ENCODE measurements around the gene GYS1.

GYS1 gene

DNA sequence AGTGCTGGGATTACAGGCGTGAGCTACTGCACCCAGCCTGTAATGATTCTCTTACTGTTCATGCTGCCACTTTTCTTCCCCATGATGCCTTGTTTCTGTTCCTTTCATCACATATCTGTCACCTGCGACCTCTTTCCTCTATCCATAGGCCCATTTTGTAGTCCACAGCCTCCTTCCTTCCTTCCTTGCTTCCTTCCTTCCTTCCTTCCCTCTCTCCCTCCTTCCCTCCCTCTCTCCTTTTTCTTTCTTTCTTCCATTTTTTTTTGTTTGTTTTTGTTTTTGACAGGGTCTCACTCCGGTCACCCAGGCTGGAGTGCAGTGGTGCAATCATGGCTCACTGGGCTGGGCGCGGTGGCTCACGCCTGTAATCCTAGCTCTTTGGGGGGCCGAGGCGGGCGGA is 4.2 kb downstream of the GYS1 start:
- no peak for DNase-seq (ENCODE audit: low read depth)

DNA sequence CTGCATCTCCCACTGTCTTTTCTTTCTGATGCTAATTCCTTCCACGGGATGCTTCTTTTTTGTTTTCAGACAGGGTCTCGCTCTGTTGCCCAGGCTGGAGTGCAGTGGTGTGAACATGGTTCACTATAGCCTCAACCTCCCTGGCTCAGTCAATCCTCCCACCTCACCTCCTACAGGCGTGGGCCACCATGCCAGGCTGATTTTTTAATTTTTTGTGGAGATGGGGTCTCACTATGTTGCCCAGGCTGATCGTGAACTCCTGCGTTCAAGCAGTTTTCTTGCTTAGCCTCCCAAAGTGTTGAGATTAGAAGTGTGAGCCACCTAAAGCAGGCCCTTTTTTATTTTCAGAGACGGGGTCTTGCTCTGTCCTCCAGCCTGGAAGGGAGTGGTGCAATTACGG is 4.8 kb downstream of the GYS1 start:
- no peak for DNase-seq (ENCODE audit: low read depth)

DNA sequence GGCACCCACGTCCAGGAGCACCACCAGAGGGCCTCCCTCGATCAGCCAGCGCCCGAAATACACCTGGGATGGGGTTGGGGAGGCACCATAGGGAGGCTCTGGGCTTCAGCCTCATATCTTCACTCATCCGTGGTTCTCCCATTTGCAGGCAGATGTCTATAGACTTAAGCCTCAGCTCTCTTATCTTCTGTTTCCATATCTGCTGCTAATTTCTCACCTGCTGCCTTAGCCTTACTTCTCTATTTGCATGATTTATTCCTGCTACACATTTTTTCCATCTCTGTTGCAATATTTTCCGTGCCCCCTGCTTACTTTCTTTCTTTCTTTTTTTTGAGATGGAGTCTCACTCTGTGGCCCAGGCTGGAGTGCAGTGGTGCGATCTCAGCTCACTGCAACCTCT is 5.8 kb downstream of the GYS1 start:
- DNase-seq (ENCODE audit: low read depth): no peak

DNA sequence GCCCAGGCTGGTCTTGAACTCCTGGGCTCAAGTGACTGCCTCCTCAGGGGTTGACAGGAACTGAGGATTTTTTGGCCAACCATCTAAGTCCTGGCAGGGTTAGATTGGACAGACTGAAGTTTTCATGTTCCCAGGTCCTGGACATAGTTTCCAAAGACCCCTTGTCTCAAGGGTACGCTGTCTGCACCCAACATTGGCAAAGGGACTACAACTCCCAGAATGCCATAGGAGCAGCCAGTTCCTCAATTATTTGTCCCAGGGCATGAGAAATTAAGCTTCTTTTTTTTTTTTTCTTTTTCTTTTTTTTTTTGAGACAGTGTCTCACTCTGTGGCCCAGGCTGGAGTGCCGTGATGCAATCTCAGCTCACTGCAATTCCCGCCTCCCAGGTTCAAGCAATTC is 6.9 kb downstream of the GYS1 start:
- DNase-seq (ENCODE audit: low read depth): no peak

DNA sequence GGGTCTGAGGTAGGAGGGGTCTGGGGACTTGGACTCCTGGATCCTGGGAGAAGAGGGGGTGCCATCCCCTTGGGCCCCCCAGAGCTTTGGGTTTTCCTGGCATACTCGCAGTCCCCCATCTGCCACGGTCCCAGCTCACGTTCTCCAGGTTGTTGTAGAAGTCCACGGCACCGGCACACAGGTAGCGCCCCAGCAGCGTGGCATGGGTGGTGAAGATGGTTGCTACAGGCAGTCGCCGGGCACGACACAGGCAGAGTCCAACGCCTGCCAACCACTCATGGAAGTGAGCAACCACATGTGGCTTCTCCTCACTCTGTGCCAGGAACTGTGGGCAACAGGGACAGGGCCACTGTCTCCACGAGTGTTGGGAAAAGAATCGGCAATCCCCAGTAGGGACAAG is 7.4 kb downstream of the GYS1 start:
- no peak for DNase-seq (ENCODE audit: low read depth)

DNA sequence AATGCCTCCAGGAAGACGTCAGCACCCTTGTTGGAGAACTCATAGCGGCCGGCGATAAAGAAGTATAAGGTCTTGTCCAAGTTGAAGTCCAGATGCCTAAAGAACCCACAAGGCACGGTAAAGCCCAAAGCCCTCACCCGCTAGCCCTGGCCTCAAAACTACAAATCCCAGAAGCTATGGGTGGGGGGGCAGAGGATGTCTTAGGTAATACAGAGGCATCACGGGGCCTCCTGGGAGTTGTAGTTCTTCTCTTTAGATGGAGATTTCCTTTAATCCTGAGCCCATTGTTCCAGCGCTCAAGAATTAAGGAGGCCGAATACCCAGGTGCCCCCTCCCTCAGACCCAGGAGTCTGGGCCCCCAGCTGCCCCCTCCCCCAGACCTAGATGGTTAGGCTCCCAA is 10.8 kb downstream of the GYS1 start:
- DNase-seq (ENCODE audit: low read depth): no peak

DNA sequence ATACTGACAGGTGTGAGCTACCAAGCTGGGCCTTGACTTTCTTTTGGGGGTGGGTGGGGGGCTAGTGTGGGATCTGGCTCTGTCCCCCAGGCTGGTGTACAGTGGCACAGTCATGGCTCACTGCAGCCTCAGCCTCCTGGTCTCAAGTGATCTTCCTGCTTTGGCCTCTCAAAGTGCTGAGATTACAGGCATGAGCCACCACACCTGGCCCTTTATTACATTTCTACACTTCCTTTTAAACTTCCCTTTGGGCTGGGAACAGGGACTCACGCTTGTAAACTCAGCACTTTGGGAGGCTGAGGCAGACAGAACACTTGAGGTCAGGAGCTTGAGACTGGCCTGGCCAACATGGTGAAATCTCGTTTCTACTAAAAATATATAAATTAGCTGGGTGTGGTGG is 16.0 kb downstream of the GYS1 start:
- no peak for DNase-seq (ENCODE audit: low read depth)

DNA sequence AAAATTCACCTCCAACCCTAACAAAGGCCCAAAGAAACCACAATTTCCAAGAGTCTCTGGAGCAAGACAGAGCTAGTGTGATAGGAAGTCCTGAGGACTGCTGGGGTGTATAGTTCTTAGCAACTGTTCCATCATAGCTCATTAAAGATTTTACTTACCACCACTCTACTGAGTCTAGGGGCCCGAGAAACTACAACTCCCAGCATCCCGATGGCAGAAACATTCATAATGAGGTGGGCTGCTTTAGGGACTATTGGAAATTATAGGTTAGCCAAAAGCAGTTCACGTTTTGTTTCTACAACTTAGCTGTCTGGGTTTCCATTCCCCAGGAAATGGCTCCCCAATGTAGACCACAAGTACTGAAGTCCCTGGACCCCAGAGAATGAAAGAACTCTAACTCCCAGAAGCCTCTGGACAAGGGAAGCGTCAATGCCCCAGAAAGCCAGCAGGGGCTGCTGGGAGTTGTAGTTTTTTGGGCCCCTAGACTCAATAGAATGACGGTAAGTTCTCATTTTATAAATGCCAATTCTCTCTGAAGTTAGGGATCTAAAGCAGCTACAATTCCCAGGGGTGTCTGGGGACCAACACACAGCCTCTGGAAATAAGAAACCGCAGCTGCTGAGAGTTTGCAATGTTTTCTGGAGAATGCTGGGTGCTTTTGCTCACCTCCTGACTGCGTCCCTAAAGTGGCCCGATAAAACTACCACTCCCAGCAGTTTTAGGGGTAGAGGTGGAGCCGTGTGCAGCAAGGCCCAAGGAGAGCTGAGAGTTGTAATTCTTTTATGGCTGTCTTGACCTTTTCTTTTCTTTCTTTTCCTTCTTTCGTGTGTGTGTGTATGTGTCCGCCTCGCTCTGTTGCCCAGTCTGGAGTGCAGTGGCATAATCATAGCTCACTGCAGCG is 16.9 kb downstream of the GYS1 start:
- no peak for DNase-seq (ENCODE audit: low read depth)

DNA sequence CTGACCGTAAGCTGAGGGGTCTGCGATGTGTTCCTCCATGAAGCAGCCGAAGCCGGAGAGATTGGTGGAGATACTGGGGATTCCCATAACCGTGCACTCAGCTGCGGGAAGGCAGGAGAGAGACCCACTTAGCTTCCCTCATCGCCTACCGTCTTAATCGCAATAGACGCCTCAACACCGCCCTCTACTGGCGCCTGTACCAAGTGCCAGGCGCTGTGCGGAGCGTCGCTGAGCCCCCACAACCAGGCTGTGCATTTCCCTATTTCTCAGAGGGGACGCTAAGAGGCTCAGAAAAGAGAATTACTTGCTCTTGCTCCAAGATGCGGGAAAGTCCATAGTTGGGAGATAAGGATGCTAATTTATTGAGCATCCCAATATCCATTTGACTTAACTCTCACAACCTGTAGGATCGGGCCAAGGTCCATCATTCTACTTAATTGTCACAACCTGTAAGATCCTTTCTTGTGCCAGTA is 22.1 kb downstream of the GYS1 start:
- peak; percentile 75 for DNase-seq (ENCODE audit: low read depth)

DNA sequence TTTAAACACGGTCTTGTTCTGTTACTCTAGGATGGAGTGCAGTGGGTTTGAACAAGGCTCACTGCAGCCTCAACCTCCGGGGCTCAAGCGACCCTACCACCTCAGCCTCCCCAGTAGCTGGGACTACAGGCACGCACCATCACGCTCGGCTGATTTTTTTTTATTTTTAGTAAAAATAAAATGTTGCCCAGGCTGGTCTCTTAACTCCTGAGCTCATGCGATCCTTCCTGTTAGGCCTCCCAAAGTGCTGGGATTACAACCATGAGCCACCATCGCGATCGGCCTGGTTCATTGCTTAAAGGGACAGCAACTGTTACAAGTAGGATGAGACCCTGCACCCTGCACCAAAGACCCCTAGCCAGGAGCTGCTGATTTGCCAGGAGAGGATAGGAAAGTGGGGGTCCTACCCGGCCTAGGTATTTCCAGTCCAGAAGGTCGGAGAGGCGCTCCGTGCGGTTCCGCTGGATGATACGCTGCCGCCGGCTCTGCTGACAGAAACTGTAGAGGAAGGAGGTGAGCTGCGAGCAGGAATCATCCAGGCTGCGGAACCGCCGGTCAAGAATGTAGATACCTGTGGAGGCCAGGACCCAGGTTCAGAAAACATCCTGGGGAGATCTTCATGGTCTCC is 22.9 kb downstream of the GYS1 start:
- no peak for DNase-seq (ENCODE audit: low read depth)

DNA sequence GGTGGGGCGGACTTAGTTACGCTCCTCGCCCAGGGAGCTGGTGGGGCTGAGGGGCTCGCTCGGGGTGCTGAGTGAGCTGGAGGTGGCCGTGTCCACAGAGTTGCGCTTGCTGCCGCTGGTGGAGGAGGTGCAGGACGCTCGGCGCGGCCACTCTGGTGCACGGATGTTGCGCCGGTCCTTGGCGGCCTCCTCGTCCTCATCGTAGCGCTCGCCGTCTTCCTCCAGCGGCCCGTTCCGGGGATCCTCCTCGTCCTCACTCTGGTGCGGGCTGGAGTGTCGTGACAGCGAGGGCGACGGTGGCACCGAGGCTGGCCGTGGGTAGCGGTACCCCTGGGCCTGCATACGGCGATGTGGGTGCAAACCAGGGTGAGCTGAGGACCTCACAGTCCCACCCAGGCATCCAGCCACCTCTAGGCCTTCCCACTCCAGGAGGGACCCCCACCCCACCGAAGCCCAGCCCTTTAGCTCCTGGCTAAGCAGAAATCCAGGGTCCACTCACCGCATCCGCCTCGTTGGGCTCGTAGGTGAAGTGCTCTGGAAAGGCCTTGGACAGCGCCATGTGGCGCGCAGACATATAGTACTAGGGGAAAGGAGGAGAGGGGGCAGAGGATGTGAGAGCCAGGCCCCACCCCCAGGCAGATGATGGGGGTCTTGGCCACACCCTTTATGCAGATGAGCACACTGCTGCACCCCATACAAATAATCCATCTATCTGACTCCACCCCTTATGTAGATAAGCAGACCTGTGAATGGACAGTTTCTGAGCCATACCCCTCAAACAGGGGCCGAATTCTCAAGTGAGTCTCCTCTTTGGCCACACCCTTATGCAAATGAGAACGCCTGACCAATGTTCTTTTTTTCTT is 23.6 kb downstream of the GYS1 start:
- DNase-seq (ENCODE audit: low read depth): no peak

DNA sequence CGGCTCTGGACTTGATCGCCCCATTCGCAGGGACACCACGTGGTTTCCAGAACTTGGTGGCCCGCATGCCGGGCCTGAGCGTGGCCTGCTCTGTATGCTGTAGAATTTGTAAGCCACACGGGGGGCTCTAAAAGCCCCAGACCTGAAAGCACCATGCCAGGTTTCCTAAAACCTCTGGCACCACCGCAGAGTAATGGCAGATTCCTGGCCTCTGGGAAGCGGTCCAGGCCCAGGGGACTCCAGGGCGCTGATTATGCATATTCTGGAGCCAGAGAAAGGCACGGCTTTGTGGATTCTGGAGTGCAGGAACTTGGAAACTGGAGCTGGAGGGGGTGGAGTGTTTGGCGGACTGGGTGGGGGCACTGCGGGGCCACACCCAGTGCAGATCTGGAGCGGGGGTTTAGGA is 24.3 kb downstream of the GYS1 start:
- no peak for DNase-seq (ENCODE audit: low read depth)

DNA sequence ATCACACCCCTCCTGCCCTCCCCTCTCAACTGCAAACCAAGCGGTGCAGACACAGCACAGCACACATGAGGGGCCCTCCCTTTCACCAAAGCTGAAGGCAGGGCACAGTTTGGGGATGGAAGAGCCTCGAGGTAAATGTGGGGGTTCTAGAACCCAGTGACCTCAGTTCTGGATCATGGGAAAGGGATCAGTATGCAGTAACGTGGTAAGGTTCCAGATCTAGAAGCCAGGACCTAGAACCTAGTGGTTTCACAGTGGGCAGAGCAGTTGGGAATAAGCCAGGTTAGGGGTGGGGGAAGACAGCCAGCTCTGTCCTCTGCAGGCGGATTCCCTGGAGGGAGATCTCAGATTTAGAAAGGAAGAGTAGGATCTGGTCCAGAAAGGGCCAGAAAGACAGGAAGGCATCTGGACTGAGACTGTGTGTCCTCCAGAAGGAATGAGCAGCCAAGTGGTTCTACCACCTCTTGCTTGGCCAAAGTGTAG is 24.9 kb downstream of the GYS1 start:
- no peak for DNase-seq (ENCODE audit: low read depth)

DNA sequence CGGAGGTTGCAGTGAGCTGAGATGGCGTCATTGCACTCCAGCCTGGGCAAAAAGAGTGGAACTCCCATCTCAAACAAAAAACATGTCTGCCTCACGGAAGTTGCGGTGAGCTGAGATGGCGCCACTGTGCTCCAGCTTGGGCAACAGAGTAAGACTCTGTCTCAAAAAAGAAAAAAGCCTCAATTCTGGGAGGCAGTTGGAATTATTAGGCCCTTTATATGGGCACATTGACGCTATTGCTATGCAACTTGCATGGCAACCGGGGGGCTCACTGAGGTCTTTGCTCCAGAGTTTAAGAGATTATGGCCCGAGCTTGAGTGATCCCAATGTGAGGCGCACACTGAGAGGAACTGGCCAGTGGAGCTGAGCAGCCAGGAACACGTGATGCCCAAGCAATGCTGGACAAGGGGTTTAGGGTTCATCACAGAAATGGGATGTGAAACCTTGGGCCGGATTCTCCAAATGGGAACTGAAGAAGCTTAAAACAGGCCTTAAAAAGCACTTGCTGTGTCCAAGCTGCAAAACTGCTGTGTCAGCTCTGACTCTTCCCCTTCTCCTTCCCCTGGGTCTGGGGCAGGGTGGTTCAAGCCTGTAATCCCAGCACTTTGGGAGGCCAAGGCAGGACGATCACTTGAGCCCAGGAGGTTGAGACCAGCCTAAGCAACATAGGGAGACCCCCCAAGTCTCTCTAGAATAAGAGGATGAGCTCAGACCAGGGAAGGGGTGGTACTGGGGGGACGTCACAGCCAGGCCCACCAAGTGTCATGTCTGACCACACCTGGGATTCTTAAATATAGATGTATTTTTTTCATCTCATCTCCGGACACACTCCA is 25.5 kb downstream of the GYS1 start:
- no peak for DNase-seq (ENCODE audit: low read depth)

DNA sequence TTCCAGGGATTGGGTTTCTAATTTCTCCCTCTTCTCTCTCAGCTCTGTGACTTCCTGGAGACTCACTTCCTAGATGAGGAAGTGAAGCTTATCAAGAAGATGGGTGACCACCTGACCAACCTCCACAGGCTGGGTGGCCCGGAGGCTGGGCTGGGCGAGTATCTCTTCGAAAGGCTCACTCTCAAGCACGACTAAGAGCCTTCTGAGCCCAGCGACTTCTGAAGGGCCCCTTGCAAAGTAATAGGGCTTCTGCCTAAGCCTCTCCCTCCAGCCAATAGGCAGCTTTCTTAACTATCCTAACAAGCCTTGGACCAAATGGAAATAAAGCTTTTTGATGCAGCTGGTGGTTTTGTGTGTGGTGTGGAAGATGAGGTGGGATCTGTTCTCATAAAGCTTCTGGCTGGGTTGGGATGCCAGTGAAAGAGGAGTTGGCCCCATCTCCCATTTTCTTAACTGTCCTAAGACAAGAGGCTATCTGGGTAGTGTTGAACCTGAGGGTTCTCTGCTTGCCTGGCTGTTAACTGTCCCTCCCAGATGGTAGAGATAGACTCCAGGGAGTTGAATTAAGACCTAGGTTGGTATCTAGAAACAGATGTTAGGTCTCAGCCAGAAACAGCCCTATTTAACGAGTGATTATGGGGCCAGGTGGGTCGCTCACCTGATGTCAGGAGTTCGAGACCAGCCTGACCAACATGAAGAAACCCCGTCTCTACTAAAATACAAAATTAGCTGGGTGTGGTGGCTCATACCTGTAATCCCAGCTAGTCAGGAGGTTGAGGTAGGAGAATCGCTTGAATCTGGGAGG is 26.4 kb downstream of the GYS1 start:
- no peak for DNase-seq (ENCODE audit: low read depth)

DNA sequence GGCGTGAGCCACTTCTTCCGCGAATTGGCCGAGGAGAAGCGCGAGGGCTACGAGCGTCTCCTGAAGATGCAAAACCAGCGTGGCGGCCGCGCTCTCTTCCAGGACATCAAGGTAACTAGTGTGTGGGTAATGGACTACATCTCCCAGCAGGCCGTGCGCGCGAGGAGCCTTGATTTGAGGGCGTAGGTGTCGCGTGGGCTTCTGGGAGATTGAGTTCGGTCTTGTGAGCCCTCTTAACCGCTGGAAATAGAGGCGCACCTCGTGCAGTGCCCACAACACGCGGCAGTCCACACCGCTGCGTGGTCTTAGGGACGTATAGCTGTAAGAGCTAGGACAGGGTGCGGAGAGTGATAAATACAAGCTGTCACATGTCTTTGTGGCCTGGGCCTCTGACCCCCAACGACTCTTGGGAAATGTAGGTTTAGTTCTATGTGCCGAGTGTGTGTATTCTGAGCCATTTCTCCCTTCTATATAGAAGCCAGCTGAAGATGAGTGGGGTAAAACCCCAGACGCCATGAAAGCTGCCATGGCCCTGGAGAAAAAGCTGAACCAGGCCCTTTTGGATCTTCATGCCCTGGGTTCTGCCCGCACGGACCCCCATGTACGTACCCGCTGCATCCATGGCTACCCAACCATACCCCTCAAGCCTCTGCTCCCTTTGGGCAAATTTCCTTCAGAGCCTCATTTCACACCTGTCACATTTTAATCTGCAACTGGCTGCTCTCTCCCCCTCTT is 27.1 kb downstream of the GYS1 start:
- DNase-seq (ENCODE audit: low read depth): peak; percentile 85

DNA sequence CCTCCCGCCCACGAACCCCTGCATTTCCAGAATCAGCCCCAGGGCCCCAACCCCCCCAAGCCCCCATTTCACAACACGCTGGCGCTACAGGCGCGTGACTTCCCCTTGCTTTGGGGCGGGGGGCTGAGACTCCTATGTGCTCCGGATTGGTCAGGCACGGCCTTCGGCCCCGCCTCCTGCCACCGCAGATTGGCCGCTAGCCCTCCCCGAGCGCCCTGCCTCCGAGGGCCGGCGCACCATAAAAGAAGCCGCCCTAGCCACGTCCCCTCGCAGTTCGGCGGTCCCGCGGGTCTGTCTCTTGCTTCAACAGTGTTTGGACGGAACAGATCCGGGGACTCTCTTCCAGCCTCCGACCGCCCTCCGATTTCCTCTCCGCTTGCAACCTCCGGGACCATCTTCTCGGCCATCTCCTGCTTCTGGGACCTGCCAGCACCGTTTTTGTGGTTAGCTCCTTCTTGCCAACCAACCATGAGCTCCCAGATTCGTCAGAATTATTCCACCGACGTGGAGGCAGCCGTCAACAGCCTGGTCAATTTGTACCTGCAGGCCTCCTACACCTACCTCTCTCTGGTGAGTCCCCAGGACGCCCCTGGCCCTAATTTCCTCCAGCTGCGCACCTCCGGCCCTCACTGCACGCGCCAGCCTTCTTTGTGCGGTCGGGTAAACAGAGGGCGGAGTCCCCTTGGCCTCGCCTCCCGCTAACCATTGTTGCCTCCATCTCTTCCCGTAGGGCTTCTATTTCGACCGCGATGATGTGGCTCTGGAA is 27.9 kb downstream of the GYS1 start, which contains the start of gene FTL:
Gene FTL (plus strand): TSS at position 270 of the 766 bp plus-strand sequence. CDS start 199 bp downstream, at position 469.
- DNase-seq (ENCODE audit: low read depth): peak; percentile 87

DNA sequence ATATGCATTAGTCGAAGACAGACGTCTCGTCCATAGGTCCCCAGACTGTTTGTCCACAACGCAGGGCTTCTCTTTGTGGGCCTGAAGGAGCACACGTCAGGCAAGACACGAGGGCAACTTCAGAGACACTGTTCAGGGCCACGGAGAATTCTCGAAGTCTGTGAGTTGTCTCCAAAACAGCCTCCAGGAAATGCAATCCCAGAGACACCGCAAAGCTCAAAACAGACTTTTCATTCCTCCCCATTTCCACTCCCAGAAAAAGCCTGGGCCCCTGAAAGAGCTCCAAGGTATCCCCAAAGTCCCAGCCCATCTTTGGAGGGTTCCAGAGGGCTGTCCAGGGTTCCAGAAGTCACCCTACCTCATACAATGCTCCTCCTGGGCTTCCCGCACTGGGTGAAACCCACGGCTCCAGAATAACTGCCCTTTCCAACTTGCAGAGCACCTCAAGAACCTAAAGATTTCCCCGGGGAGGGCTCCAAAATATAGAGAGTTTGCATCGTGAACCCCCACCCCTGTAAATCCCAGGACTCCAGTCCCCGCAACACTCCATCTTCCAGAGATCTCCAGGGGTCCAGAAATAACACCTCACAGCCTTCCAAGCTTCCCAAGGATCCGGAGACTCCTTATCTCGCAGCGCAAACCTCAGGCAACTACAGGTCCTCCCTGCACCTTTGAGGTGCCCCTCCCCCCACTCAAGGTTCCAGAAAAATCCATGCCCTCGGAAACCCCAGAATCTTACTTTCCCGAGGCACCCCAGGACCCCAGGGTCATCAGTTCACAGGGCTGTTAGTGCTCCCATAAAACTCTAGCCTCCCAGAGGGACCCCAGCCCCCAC is 28.7 kb downstream of the GYS1 start:
- DNase-seq (ENCODE audit: low read depth): no peak

All from activated T-cell treated with anti-CD3 and anti-CD28 coated beads for 24 hours (primary cell).